T-helper 17 cell (primary cell): ENCODE results near the gene TSR3. TPM values are rescaled to one million over a fixed set of nuclear protein-coding genes. Genes with fewer than 3 reads are reported as not detected.
"Not testable (repeated sequence)": the region's sequence is repeated elsewhere in the genome, so short reads cannot be mapped to it uniquely, and the experiment has no call there.

ENCODE experiments used
- ATAC-seq: fragments of 150-1000 bp; cut with Tn5 transposase; 2 replicates; pipeline ENCODE4 v1.10.0; 2021; ENCODE audit warnings: mild to moderate bottlenecking, moderate library complexity
- DNase-seq, 3 donors: peaks; one replicate each; pipeline versions ENCODE4 v3.0.0 to v3.0.0-alpha.2; 2020 to 2021
- H3K9me3 ChIP-seq: one replicate; pipeline ENCODE4 v1.7.0; 2013; ENCODE audit warnings: low read length, mild to moderate bottlenecking; ENCODE audit not compliant: control insufficient read depth, poor library complexity, severe bottlenecking
- H3K27ac Mint-ChIP-seq: one replicate; pipeline ENCODE4 v1.8.0; 2022; ENCODE audit warnings: mild to moderate bottlenecking, moderate library complexity, mixed read lengths
- H3K27me3 Mint-ChIP-seq: one replicate; pipeline ENCODE4 v1.8.0; 2022; ENCODE audit warnings: mixed read lengths
- H3K36me3 Mint-ChIP-seq: one replicate; pipeline ENCODE4 v1.8.0; 2022; ENCODE audit warnings: low read depth, mixed read lengths
- H3K4me1 Mint-ChIP-seq: one replicate; pipeline ENCODE4 v1.8.0; 2022; ENCODE audit warnings: mild to moderate bottlenecking, mixed read lengths
- H3K4me3 Mint-ChIP-seq: one replicate; pipeline ENCODE4 v1.8.0; 2022; ENCODE audit warnings: mild to moderate bottlenecking, moderate library complexity, mixed read lengths
- total RNA-seq, 4 donors: library from RNA in 2 of 4; stranded (reverse) in 2 of 4; gene quantifications; one replicate each; pipeline ENCODE4 v1.2.3 and lab custom pipeline; 2022 to 2026

TSR3 gene
- total RNA-seq, 2 donors from 2014 or later = 24.4 to 27.7 TPM

DNA sequence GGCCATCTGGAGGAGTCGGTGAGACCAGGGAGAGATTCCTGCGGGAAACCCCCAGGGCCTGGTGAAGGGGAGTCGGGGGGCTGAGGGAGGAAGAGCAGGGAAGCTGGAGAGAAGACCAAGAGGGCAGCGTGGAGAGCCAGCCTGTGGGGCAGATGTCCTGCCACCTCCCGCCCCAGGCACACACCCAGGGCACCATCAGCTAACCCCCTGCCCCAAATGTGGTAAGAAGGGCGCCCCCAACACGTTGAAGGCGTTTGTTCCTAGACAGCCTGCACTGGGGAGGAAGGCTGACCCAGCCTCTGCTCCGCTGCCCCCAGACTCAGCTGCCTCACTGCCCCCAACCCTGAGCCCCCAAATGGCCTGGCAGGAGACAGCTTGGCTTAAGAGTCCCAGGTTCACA lies 16.9 kb downstream of the TSR3 start:
- Mint-ChIP-seq H3K36me3 (no peaks in the 10 kb centered on the region), H3K27me3 (peaks cover 6% of the 10 kb centered on the region), H3K27ac (no peak overlapping the region), H3K4me3 (peak overlapping the region; percentile 58), H3K4me1 (peaks cover 13% of the 10 kb centered on the region)
- H3K9me3 ChIP-seq = no peaks in the 10 kb centered on the region
- no peak for DNase-seq
- ATAC-seq = no peak

DNA sequence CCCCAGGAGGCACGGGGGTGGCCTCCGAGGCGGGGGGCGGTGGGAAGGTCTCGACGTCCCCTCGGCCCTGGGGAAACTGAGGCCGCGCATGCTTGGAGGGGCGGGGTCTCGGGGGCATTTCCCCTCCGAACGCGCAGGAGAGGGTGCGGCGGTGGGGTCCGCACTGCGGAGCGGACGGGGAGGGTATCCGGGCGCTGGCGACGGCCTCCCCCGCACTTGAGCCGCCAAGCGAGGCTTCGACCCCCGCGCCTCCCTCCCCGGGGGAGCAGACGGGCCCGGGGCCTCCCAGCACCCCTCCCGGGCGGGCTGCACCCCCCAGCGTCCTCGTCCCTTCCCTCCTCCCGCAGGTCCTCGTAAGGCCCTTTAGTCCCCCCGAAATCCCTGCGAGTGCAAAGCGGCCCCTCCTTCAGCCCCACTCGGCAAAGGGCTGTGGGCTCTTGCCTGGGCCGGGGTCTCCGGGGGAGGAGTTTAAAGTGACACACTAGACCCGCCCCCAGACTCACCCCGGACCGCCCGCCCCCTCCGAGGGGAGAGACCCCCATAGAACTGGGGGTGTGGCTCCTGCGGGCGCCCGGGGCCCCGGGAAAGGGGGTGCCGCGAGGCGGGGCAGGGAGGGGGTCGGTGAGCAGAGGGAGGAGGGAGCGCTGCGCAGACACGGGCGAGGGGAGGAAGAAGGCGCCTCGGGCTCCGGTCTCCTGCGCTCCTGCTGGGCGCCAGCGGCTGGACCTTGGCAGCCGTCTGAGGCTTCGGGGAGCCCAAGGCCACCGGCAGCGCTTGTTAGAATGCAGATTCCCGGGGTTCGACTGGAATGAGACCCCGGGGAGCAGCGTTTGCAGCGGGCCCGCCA lies 17.6 kb downstream of the TSR3 start:
- Mint-ChIP-seq H3K36me3 (no peaks in the 10 kb centered on the region), H3K4me1 (peaks cover 13% of the 10 kb centered on the region), H3K4me3 (peak overlapping the region; percentile 58), H3K27ac (no peak overlapping the region), H3K27me3 (peaks cover 6% of the 10 kb centered on the region)
- ATAC-seq = no peak
- no peaks in the 10 kb centered on the region for H3K9me3 ChIP-seq
- DNase-seq = no peak

DNA sequence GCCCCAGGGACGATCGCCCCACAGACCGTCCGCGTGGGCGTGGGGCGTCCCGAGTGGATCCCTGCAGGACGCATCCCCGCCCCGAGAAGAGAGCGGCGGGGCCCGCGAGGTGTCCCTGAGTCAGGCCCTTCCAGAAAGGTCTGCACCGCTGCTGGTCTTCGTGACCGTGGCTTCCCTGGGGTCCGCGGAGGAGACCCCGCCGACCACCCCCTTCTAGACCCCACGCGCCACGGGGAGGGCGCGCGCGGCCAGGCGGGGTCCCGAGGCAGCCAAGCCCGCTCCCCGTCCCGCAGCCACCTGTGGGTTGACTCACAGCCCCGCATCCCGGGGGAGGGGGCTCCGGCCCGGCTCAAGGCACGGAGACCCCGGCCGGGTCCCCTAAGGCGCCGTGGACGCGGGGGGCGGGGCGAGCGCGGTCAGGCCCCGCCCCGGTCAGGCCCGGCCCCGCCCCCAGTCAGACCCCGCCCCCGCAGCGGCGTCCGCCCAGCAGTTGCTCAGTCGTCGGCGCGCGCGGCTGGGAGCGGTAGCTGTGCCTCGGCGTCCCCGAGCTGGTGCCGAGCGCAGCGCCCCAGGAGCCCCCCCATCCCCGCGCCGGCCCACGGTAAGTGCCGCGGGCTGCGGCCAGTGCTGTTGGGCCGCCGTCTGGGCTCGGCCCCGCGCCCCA lies 18.4 kb downstream of the TSR3 start, which contains the start of gene BAIAP3:
BAIAP3 (plus strand) TSS at position 497 of the 664 bp plus-strand sequence. CDS start 4,905 bp downstream, outside the sequence.
- DNase-seq (peak; percentile 46 to 57 (median 47)), ATAC-seq (peak; percentile 72)
- peak within 1 kb of the TSS; percentile 76 for H3K27ac Mint-ChIP-seq
- no peaks in the 10 kb centered on the region for H3K36me3 Mint-ChIP-seq
- peaks cover 13% of the 10 kb centered on the region for H3K4me1 Mint-ChIP-seq
- H3K27me3 Mint-ChIP-seq = peaks cover 6% of the 10 kb centered on the region
- peak within 1 kb of the TSS; percentile 88 for H3K4me3 Mint-ChIP-seq
- no peaks in the 10 kb centered on the region for H3K9me3 ChIP-seq

DNA sequence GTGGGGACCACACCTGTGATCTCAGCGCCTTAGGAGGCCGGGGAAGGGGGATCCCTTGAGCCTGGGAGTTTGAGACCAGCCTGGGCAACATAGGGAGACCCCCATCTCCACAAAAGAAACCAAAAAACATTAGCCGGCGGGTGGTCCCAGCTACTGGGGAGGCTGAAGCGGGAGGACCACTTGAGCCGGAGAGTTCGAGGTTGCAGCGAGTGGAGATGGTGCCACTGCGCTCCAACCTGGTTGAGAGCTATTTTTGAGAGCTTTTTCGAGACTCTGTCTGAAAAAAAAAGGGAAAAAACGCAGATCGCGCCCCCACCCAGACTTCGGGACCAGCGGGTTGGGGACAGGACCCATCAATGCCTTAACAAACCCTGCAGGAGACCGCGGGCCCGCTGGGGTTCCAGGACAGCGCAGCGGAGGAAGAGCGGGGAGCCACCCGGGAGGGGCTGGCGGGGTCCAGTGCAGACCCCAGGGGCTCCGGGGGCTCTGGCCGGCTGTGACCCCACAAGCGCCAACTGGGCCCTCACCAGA lies 19.0 kb downstream of the TSR3 start:
- H3K27me3 Mint-ChIP-seq = peaks cover 6% of the 10 kb centered on the region
- peak overlapping the region; percentile 88 for H3K4me3 Mint-ChIP-seq
- H3K4me1 Mint-ChIP-seq = peaks cover 13% of the 10 kb centered on the region
- H3K9me3 ChIP-seq = no peaks in the 10 kb centered on the region
- no peak for DNase-seq
- H3K36me3 Mint-ChIP-seq = no peaks in the 10 kb centered on the region
- peak overlapping the region; percentile 76 for H3K27ac Mint-ChIP-seq
- no peak for ATAC-seq

DNA sequence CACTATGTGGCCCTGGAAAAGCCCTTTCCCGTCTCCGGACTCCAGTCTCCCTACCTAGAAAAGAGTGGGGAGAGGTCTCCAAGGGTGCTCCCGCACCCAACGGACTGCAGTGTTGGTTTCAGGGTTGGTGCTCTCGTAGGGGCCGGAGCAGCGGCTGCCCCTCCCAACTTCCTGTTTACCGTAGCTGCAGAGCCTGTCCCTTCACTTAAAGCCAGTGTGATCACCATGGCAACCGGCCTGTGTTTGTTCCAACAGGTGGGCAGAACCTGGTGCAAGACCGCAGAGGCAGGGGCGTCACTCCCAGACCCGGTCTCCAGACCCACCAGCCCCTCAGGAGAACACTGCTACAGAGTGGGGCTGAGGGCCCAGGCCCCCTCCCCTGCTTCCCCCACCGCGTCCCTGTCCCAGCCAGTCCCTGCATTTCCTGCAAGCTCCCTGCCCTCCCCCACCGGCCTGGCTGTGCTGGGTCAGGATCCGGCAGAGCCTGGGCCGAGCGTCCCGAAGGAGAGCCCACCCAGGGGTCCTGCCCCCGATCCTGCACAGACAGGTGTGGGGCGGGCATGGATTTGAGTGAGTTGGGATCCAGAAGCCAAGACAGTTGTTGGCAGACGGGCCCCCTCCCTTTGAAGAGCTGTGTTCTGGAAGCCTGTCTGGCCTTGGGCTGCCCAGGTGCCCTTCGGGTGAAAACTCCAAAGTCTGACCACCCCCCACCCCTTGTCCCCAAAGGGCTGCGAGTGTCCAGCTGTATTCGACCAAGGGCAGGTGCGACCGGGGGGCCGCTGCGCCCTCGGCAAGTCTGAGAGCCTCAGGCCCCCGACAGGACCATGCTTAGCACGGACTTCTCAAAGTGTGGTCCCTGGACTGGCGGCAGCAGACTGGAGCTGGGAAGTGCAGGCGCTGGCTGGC lies 19.7 kb downstream of the TSR3 start:
- H3K27me3 Mint-ChIP-seq = peaks cover 6% of the 10 kb centered on the region
- peak overlapping the region; percentile 88 for H3K4me3 Mint-ChIP-seq
- peaks cover 13% of the 10 kb centered on the region for H3K4me1 Mint-ChIP-seq
- ATAC-seq (peak; percentile 59), DNase-seq (peak in 1 of 3 donors; percentile 43)
- H3K27ac Mint-ChIP-seq = peak overlapping the region; percentile 76
- no peaks in the 10 kb centered on the region for H3K36me3 Mint-ChIP-seq
- no peaks in the 10 kb centered on the region for H3K9me3 ChIP-seq

DNA sequence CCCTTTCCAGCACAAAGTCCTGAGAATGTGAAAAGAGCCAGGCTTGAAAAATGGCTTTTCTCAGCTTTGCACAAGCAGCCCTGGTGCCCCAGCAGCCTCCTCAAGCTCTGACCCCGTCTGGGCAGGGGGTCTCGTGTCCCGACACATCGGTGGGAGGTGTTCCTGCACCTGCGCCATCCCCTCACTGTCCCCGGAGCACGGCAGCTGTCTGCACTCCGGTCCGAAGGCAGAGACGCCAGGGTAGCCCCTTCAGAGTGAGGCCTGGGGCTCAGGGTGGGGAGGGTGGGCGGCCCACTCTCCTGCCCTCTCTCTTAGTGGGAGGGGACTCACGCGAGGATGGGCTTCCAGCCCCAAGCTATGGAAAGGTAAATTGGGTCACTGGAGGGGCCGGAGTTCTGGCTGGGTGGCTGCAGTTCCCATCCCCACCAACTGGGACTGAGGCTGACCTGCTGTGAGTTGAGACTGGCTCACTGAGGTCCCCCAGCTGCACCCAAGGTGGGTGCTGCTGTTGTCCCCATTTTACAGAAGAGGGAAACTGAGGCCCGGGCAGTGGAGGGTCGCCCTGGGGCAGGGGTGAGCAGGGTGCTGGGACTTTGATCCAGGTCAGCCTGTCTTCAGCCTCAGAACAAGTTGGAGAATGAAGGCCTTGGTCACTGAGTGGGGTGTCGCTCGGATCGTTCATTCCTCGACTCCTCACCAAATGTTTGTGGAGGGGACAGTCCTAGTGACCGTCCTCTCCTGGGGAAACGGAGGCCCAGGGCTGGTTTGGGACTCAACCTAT lies 20.6 kb downstream of the TSR3 start:
- DNase-seq = no peak
- H3K4me3 Mint-ChIP-seq = peak overlapping the region; percentile 88
- no peaks in the 10 kb centered on the region for H3K36me3 Mint-ChIP-seq
- H3K9me3 ChIP-seq = no peaks in the 10 kb centered on the region
- H3K27me3 Mint-ChIP-seq = peaks cover 6% of the 10 kb centered on the region
- peaks cover 13% of the 10 kb centered on the region for H3K4me1 Mint-ChIP-seq
- H3K27ac Mint-ChIP-seq = no peak overlapping the region
- no peak for ATAC-seq

DNA sequence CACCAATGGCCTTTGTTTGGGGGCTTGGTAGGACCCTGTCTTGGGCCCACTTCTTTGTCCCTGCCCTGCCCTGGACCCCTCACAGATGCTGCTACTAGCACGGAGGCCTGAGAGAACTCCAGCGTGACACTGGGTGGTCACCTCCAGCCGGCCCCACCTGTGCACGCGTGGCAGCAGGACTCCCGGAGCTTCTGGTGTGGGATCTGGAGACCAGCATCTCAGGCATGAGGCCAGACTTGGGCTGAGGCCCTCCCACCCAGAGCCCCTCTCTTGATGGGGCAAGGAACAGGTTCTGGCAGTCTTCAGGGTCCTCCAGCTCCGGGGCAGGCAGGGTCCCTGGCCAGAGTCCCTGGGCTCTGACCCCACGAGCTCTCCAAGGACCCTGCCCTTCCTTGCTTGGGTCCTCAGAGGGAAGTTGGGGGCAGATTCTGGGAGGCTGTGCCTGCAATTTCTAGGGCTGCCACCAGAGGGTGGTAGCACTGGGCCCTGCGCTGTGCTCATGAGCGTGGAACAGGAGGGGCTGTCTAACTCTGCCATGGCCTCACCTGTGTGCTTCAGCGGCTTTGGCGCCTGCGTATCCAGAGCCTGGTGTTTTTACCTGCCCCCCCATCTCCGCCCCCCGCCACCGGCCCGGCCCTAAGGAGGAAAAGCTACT lies 21.3 kb downstream of the TSR3 start:
- H3K27me3 Mint-ChIP-seq = peaks cover 6% of the 10 kb centered on the region
- ATAC-seq (no peak), DNase-seq (no peak)
- no peak overlapping the region for H3K4me3 Mint-ChIP-seq
- peaks cover 13% of the 10 kb centered on the region for H3K4me1 Mint-ChIP-seq
- H3K9me3 ChIP-seq = no peaks in the 10 kb centered on the region
- H3K36me3 Mint-ChIP-seq = no peaks in the 10 kb centered on the region
- H3K27ac Mint-ChIP-seq = no peak overlapping the region

DNA sequence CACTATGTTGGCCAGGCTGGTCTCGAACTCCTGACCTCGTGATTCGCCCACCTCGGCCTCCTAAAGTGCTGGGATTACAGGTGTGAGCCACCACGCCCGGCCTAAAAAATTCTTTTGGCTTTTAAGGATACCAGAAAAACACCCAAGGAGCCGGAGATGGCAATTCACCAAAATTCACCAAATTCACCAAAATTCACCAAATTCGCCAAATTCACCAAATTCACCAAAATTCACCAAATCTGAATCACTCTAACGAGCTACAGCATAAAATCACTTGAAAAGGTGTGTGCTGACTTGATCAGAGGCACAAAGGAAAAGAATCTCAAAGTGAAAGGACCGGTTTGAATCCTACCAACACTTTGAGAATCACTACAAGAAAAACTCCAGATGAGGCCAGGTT lies 22.7 kb downstream of the TSR3 start:
- peak overlapping the region; percentile 24 for H3K27ac Mint-ChIP-seq
- H3K4me1 Mint-ChIP-seq = peaks cover 15% of the 10 kb centered on the region
- H3K36me3 Mint-ChIP-seq, H3K9me3 ChIP-seq, H3K27me3 Mint-ChIP-seq, ATAC-seq, DNase-seq: not testable (repeated sequence)
- peak overlapping the region; percentile 47 for H3K4me3 Mint-ChIP-seq

DNA sequence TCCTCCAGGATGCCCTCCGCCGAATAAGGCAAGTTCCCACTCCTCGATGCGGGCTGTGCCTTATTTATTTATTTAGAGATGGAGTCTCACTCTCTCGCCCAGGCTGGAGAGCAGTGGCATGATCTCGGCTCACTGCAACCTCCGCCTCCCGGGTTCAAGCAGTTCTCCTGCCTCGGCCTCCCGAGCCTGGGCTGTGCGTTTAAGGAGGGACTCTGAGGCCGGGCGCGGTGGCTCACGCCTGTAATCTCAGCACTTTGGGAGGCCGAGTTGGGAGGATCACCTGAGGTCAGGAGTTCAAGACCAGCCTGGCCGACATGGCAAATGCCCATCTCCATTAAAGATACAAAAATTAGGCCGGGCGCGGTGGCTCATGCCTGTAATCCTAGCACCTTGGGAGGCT lies 23.5 kb downstream of the TSR3 start:
- not testable (repeated sequence) for ATAC-seq, H3K27me3 Mint-ChIP-seq, H3K36me3 Mint-ChIP-seq, DNase-seq, H3K4me3 Mint-ChIP-seq, H3K9me3 ChIP-seq, H3K27ac Mint-ChIP-seq
- H3K4me1 Mint-ChIP-seq = peaks cover 15% of the 10 kb centered on the region

DNA sequence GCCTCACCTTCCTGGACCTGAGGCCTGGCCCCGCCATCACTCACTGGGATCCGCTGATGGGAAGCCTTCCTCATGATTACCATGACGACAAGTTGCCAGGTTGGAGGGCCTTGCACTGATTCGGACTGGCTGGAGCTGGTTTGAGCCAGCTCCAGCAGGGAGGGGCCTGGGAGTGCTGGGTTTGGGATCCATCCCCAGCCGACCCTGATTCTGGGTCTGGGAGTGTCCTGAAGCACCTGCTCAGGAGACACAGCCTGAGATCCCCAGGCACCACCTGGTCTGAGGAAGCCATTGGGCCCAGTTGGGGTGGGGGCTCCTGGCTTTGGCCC lies 24.1 kb downstream of the TSR3 start:
- no peak overlapping the region for H3K4me3 Mint-ChIP-seq
- DNase-seq (no peak), ATAC-seq (no peak)
- peaks cover 3% of the 10 kb centered on the region for H3K36me3 Mint-ChIP-seq
- no peaks in the 10 kb centered on the region for H3K9me3 ChIP-seq
- H3K27me3 Mint-ChIP-seq = peaks cover 4% of the 10 kb centered on the region
- peaks cover 12% of the 10 kb centered on the region for H3K4me1 Mint-ChIP-seq
- H3K27ac Mint-ChIP-seq = no peak overlapping the region

DNA sequence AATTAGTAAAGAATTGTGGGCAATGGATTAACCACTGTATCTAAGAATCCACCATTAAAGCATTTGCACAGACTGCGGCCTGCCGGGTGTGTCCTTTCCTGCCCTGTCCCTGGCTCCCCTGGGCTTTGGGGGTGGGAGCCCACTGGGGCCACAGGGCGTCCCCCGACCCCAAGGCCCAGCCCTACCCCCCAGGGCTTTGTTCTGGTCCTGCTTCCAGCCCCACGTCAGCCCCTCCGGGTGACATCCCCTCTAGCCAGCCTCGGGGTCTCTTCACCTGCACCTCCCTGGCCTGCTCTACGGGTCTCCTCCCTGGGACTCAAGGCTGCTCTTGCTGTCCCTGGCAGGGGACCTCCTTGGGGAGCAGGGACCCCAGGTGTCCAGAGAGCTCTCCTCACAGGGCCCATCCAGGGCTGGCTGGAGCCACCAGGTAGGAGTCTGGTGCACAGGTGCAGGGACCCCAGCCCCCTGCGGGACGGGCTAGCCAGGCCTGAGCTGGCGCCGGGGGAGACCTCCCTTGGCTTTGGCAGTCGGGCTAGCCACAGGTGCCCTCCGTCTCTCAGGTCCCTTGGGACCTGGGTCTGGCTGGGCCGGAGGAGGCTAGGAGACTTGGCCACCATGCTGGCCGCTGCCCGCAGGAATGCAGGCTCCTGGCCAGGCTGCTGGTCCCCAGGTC lies 24.6 kb downstream of the TSR3 start:
- ATAC-seq = no peak
- H3K36me3 Mint-ChIP-seq = peaks cover 3% of the 10 kb centered on the region
- peaks cover 8% of the 10 kb centered on the region for H3K4me1 Mint-ChIP-seq
- no peaks in the 10 kb centered on the region for H3K27me3 Mint-ChIP-seq
- H3K9me3 ChIP-seq = no peaks in the 10 kb centered on the region
- no peak for DNase-seq
- no peak overlapping the region for H3K27ac Mint-ChIP-seq
- no peak overlapping the region for H3K4me3 Mint-ChIP-seq
